Panc1 (cell line): ENCODE results near the gene PRKAR2B.

ENCODE experiments used
- CTCF ChIP-seq: fragments of 450-650 bp; IDR thresholded peaks from 2 replicates; pipeline ENCODE4 v1.5.1; 2017; ENCODE audit warnings: mild to moderate bottlenecking
- POLR2AphosphoS5 ChIP-seq: IDR thresholded peaks from 2 replicates; pipeline ENCODE4 v1.6.1; 2012; ENCODE audit warnings: mild to moderate bottlenecking, low read depth, low read length, moderate library complexity
- REST ChIP-seq, 2 experiments: IDR thresholded peaks; 2 replicates each; pipeline ENCODE4 v1.6.1; 2011 to 2012; ENCODE audit warnings: low read depth in 2 of 2, control low read depth in 1 of 2, low read length in 1 of 2, mild to moderate bottlenecking in 1 of 2, moderate library complexity in 1 of 2; ENCODE audit not compliant: insufficient read depth in 1 of 2
- SIN3A ChIP-seq: IDR thresholded peaks from 2 replicates; pipeline ENCODE4 v1.6.1; 2012; ENCODE audit warnings: low read depth, mild to moderate bottlenecking, low read length, moderate library complexity, borderline replicate concordance; ENCODE audit not compliant: insufficient read depth
- TCF7L2 ChIP-seq: IDR thresholded peaks from 2 replicates; pipeline ENCODE4 v1.6.1; 2011; ENCODE audit warnings: mild to moderate bottlenecking, low read depth, low read length, inconsistent platforms

GRCh38 chr7:107207459-107207858 lies 163.0 kb downstream of the PRKAR2B start:
- TF ChIP-seq CTCF (no peak), POLR2AphosphoS5 (no peak), REST (IDR thresholded peaks at IDR 0.05; ENCODE audit: insufficient read depth in 1 of 2, low read depth in 2 of 2, low read length in 1 of 2) (no peak), SIN3A (no peak), TCF7L2 (no peak)
